Ishikawa (cell line): ENCODE measurements around the gene STX18.

Source experiments
- CEBPB ChIP-seq: IDR thresholded peaks from 2 replicates; pipeline ENCODE4 v1.6.1; 2012
- CREB1 ChIP-seq: IDR thresholded peaks from 2 replicates; pipeline ENCODE4 v1.6.1; 2012; ENCODE audit warnings: low read depth
- EGR1 ChIP-seq: IDR thresholded peaks from 2 replicates; pipeline ENCODE4 v1.6.1; 2012
- EP300 ChIP-seq: IDR thresholded peaks from 2 replicates; pipeline ENCODE4 v1.6.1; 2012; ENCODE audit warnings: borderline replicate concordance
- FOXM1 ChIP-seq: IDR thresholded peaks from 2 replicates; pipeline ENCODE4 v1.6.1; 2012; ENCODE audit warnings: low read depth, borderline replicate concordance
- NFIC ChIP-seq: IDR thresholded peaks from 2 replicates; pipeline ENCODE4 v1.6.1; 2012
- RAD21 ChIP-seq: IDR thresholded peaks from 2 replicates; pipeline ENCODE4 v1.6.1; 2012; ENCODE audit warnings: low read depth
- TAF1 ChIP-seq: IDR thresholded peaks from 2 replicates; pipeline ENCODE4 v1.6.1; 2012; ENCODE audit warnings: low read depth, mild to moderate bottlenecking
- TCF12 ChIP-seq: IDR thresholded peaks from 2 replicates; pipeline ENCODE4 v1.6.1; 2012; ENCODE audit warnings: low read depth
- TEAD4 ChIP-seq: IDR thresholded peaks from 2 replicates; pipeline ENCODE4 v1.6.1; 2012
- YY1 ChIP-seq: IDR thresholded peaks from 2 replicates; pipeline ENCODE4 v1.6.1; 2012; ENCODE audit warnings: low read depth
- ZBTB7A ChIP-seq: IDR thresholded peaks from 2 replicates; pipeline ENCODE4 v1.6.1; 2012; ENCODE audit warnings: low read depth
- TF ChIP-seq, protein P1 (sequence below): IDR thresholded peaks from 2 replicates; pipeline ENCODE4 v1.6.1; 2012
- TF ChIP-seq, protein P2 (sequence below): IDR thresholded peaks from 2 replicates; pipeline ENCODE4 v1.6.1; 2012; ENCODE audit warnings: low read depth, mild to moderate bottlenecking
- TF ChIP-seq, protein P3 (sequence below): IDR thresholded peaks from 2 replicates; pipeline ENCODE4 v1.6.1; 2012

STX18 gene

DNA sequence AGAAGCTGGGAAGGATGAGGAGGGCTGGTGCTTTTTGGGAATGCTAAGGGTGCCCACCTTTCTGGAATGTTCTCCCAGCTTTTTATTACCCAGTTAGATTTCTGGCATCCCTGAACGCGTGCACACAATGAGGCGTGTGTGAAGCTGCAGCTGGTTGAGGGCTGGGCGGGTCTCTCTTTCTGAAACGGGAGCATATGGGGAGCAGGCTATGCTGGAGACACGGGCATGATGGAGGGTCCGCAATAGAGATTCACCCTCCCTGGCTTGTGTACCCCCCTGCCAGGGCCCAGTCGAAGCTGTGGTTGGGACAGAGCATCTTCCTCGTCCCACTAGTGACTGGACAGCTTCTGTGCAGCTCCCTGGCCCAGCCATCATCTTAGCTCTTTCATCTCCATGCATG is 146.5 kb downstream of the STX18 start:
- TF ChIP-seq FOXM1 (no peak), EGR1 (no peak), CREB1 (no peak), TEAD4 (no peak), CEBPB (no peak), YY1 (no peak), NFIC (no peak), TCF12 (no peak), TAF1 (no peak), ZBTB7A (no peak)
- TF ChIP-seq, protein P1, sequence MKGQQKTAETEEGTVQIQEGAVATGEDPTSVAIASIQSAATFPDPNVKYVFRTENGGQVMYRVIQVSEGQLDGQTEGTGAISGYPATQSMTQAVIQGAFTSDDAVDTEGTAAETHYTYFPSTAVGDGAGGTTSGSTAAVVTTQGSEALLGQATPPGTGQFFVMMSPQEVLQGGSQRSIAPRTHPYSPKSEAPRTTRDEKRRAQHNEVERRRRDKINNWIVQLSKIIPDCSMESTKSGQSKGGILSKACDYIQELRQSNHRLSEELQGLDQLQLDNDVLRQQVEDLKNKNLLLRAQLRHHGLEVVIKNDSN = no peak
- TF ChIP-seq, protein P2, sequence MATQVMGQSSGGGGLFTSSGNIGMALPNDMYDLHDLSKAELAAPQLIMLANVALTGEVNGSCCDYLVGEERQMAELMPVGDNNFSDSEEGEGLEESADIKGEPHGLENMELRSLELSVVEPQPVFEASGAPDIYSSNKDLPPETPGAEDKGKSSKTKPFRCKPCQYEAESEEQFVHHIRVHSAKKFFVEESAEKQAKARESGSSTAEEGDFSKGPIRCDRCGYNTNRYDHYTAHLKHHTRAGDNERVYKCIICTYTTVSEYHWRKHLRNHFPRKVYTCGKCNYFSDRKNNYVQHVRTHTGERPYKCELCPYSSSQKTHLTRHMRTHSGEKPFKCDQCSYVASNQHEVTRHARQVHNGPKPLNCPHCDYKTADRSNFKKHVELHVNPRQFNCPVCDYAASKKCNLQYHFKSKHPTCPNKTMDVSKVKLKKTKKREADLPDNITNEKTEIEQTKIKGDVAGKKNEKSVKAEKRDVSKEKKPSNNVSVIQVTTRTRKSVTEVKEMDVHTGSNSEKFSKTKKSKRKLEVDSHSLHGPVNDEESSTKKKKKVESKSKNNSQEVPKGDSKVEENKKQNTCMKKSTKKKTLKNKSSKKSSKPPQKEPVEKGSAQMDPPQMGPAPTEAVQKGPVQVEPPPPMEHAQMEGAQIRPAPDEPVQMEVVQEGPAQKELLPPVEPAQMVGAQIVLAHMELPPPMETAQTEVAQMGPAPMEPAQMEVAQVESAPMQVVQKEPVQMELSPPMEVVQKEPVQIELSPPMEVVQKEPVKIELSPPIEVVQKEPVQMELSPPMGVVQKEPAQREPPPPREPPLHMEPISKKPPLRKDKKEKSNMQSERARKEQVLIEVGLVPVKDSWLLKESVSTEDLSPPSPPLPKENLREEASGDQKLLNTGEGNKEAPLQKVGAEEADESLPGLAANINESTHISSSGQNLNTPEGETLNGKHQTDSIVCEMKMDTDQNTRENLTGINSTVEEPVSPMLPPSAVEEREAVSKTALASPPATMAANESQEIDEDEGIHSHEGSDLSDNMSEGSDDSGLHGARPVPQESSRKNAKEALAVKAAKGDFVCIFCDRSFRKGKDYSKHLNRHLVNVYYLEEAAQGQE = no peak
- TF ChIP-seq, protein P3, sequence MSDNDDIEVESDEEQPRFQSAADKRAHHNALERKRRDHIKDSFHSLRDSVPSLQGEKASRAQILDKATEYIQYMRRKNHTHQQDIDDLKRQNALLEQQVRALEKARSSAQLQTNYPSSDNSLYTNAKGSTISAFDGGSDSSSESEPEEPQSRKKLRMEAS = no peak

DNA sequence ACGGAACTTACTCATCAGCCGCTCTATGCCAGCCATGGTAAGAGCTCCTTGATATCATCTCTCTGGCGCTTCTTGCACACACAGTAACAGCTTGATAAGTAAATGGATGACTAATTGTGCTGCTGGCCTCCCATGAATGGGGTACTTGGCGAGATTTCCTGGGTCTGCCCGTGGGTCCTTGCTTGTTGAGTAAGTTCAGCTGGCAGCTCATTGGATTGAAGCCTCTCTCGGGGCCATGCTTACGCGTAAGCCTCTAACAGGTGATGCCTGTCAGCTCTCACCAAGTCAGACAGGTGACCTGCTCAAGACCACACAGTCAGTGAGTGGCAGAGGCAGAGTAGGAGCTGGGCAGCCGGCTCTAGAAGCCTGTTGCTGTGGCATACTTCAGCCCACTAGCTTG is 147.2 kb downstream of the STX18 start:
- no peak for TF ChIP-seq EGR1
- TF ChIP-seq CEBPB = no peak
- TF ChIP-seq, protein P2 = no peak
- TF ChIP-seq TEAD4 = no peak
- no peak for TF ChIP-seq RAD21
- no peak for TF ChIP-seq YY1
- TF ChIP-seq, protein P3 = no peak
- no peak for TF ChIP-seq ZBTB7A
- no peak for TF ChIP-seq CREB1
- TF ChIP-seq, protein P1 = no peak
- TF ChIP-seq FOXM1 = no peak
- TF ChIP-seq EP300 = no peak
- TF ChIP-seq NFIC = no peak
- TF ChIP-seq TCF12 = no peak
- no peak for TF ChIP-seq TAF1

DNA sequence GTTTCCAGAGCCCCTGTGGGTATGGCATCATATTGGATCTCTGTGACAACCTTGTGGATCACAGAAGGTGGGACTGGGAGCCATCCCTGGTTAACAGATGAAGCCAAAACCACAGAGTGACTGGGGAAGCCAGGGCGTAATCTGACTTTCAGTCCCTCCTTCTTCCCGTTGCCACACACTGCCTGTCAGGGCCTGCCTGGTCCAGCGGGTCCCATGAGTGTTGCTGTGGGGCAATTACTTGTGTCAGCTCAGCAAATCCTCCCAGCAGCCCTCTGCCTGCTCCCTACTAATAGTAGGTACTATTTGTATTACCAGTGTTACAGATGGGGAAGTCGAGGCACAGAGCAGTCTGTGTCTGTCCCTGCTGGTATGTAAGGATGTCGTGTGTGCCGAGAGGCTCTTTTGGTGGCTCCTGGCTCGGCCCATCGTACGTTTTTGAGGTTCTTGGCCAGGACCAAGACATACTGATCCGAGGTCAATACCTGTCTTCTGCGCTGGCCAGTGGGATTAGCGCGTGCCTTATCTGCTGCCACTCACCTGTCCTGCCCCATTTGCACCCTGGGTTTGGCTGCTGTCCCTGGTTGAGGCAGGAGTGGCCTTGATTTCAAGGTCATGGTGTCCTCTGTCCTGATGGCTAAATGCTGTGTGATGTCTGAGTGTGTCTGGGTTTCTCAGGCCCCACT is 149.2 kb downstream of the STX18 start:
- no peak for TF ChIP-seq EP300
- no peak for TF ChIP-seq EGR1

DNA sequence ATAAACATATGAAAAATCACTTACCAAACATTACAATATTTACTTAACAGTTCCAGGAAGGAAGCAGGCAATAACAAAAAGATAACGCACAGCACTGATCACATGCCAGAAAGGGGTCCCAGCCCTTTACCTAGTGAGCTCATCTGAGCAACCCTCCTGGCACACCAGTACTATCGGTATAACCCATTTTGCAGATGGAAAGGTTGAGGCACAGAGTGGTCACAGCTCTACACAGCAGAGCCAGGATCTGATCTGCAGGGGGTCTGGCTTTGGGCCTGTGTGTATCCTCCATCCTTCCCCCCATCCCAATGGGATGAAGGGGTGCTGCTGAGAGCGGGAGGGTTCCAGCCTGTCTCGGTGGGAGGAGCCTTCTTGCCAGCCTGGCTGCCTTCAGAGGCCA is 150.0 kb downstream of the STX18 start:
- no peak for TF ChIP-seq EGR1
- TF ChIP-seq, protein P1 = no peak
- no peak for TF ChIP-seq TCF12
- no peak for TF ChIP-seq FOXM1
- TF ChIP-seq EP300 = no peak
- no peak for TF ChIP-seq RAD21
- TF ChIP-seq TAF1 = no peak

DNA sequence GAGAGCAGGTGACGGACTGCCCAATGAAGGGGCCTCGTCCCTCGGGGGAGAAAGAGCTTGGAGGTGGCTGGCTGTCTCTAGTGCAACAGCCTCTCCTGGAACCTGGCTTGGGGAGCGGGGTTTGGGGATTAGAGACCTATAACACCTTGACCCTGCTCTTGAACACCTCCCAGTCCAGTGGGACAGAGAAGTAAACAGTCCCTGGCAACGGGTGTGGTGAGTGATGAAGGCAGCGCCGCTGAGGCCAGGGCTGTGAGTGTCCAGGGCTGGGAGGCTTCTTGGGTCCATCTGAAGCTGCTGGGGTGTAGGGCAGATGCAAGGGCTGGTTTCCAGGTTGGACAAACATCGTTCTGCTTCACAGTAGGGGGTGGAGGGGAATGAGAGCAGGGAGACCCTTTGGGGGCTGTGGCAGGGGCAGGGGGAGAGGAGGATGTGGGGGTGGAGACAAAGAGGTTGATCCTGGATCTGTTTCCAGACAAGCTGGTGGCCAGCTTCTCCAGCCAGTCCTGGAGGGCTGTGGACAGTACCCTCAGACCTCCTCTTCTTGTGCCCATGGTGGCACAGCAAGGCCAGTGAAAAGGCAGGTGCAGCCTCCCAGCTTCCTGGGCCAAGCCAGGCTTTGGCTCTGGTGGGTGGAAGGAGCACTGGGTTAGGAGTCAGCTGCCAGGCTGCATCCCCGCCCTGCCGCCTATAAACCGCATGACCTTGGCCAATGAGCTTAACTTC is 151.2 kb downstream of the STX18 start:
- TF ChIP-seq EP300 (no peak), ZBTB7A (no peak), TEAD4 (no peak), RAD21 (no peak), TCF12 (no peak), CEBPB (no peak), CREB1 (no peak)
- TF ChIP-seq, protein P2 = no peak
- TF ChIP-seq, protein P1 = no peak
